HCEC 1CT (cell line): ENCODE measurements around the gene NRROS.

ENCODE experiments used
- DNase-seq: peaks from one replicate; pipeline ENCODE4 v3.0.0-alpha.2; 2017

The NRROS gene

DNA sequence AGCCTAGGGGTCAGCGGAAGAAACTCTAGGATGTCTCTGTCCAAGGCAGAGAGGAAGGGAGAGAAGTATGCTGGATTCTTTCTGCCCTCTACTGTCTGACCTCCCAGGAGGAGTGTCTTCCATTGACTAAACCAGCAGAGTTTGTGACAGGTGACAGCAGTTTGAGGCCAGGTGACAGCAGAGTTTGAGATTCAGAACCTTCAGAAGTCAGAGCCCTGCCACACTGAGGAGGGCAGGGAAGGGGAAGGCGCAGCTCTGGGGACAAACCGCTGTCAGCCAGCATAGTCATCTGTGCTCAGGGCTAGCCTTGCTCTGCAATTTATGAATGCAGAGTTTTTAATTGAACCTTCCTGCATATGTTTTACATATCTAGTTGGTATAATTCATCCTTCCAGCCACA, 12.3 kb downstream of the NRROS start:
- no peak for DNase-seq

DNA sequence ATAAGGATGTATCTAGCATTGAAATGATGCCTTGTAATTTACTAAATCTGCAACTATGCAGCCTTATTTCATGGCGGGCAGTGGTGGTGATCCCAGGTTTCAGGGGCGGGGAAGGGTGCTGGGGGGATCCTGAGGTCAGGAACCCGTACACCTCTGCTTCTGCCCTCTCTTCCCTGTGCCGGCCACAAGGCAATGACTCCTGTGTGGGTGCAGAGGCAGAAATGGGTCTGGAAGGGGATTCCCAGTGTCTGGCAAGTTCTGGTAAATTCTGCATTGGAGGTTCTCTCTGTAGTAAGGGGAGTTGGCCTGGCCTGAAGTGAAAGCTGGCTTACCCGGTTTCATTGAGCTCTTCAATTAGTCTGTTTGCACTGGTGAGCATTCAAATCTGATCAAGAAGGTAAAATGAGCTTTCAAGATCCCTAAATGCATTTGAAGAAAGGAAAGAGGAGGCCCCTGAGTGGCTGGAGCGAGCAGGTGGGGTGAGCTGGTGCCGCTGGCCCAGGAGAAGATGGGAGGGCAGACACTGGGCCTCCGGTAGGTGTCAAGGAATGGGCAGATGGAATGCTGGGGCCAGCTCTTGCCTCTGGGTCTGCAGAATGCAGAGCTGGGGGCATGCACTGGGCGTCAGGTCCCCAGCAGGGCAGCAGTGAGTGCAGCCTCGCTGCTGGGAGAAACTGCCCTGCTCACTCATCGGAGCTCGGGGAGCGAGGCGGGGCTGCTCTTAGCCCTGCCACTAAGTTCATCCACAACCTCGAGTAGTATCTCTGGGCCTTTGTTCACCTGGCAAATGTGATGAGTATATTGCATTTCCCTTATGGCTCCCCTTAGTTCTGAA, 13.7 kb downstream of the NRROS start:
- no peak for DNase-seq

DNA sequence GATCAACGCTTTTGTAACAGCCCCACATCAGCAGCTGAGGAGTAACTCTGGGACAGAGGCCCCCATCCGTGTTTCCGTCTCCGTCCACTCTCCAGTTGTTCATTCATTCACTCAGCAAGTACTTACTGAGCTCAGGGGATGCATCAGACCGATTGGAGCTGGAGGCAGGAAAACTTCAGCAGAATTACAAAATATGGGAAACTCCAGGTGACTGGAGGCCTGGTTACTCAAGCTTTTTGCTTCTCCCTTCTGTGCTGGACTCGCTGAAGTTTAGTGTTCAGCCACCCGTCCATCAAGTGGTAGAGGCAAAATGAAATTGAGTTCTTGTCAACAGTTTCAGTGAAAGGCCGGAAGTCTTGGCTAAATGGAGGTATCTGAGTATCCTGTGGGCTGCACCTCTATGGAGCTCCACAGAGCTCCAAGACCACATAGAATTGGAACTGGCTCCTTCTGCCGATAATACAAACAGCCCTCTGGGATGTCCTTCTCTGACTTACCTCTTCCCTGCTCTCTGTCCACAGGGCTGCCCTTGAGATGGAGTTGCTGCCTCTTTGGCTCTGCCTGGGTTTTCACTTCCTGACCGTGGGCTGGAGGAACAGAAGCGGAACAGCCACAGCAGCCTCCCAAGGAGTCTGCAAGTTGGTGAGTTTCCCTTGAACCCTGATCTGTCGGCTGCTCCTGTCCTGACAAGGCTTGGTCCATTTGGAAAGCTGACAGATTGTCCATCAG, 14.7 kb downstream of the NRROS start:
- DNase-seq = no peak

DNA sequence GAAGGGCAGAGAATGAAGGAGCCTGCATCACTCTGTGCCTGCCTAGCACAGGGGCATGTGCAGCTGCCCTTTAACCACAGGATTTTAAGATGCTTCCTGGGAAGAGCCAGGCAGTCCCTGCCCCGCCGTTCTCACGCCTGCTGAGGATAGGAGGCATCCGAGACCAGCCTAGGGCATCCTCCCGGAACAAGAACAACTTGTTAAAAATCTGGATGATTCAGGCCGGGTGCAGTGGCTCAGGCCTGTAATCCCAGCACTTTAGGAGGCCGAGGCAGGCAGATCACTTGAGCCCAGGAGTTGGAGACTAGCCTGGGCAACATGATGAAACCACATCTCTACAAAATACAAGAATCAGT, 15.2 kb downstream of the NRROS start:
- DNase-seq = no peak

DNA sequence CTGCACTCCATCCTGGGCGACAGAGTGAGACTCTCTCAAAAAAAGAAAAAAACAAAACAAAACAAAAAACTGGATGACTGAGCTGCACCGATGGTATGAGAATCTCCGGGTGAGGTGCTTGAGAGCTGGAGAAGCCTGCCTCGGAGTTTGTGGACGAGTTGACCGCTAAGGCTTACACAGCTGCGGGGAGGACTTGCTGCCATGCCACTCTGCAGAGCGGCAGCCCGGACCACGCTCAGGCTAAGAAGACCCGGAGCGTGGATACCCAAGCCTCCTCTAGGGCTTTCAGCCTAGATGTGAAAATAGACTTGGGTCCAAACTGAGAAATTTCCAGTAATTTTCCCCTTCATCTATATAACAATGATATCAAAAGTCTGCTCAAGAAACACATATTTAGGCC, 16.0 kb downstream of the NRROS start:
- DNase-seq = no peak

DNA sequence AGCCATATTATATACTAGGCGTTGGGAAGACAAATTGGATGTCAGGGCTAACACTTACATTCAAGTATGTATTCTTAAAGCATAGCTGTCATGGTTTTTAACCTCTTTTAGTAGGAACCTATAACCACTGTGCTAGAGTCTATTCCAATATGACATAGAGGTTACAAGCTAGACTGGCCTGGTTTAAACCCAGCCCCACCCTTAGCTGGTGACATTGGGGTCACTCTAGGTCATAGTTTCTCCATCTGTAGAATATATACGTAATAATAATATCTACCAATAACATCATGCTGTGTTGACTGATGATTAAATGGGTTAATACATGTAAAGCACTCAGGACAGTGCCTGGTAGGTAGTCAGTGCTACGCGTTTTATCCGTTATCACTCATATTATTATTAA, 16.7 kb downstream of the NRROS start:
- DNase-seq = no peak

DNA sequence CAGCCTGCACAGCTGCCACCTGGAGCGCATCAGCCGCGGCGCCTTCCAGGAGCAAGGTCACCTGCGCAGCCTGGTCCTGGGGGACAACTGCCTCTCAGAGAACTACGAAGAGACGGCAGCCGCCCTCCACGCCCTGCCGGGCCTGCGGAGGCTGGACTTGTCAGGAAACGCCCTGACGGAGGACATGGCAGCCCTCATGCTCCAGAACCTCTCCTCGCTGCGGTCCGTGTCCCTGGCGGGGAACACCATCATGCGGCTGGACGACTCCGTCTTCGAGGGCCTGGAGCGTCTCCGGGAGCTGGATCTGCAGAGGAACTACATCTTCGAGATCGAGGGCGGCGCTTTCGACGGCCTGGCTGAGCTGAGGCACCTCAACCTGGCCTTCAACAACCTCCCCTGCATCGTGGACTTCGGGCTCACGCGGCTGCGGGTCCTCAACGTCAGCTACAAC, 20.4 kb downstream of the NRROS start:
- no peak for DNase-seq

DNA sequence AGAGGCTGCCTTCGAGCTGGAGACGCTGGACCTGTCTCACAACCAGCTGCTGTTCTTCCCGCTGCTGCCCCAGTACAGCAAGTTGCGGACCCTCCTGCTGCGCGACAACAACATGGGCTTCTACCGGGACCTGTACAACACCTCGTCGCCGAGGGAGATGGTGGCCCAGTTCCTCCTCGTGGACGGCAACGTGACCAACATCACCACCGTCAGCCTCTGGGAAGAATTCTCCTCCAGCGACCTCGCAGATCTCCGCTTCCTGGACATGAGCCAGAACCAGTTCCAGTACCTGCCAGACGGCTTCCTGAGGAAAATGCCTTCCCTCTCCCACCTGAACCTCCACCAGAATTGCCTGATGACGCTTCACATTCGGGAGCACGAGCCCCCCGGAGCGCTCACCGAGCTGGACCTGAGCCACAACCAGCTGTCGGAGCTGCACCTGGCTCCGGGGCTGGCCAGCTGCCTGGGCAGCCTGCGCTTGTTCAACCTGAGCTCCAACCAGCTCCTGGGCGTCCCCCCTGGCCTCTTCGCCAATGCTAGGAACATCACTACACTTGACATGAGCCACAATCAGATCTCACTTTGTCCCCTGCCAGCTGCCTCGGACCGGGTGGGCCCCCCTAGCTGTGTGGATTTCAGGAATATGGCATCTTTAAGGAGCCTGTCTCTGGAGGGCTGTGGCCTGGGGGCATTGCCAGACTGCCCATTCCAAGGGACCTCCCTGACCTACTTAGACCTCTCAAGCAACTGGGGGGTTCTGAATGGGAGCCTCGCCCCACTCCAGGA, 21.1 kb downstream of the NRROS start:
- no peak for DNase-seq

DNA sequence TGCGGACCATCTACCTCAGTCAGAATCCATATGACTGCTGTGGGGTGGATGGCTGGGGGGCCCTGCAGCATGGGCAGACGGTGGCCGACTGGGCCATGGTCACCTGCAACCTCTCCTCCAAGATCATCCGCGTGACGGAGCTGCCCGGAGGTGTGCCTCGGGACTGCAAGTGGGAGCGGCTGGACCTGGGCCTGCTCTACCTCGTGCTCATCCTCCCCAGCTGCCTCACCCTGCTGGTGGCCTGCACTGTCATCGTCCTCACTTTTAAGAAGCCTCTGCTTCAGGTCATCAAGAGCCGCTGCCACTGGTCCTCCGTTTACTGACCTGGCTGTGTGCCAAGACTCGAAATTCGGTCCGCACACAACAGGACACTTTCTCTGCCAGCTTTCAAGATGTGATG, 21.9 kb downstream of the NRROS start:
- no peak for DNase-seq

DNA sequence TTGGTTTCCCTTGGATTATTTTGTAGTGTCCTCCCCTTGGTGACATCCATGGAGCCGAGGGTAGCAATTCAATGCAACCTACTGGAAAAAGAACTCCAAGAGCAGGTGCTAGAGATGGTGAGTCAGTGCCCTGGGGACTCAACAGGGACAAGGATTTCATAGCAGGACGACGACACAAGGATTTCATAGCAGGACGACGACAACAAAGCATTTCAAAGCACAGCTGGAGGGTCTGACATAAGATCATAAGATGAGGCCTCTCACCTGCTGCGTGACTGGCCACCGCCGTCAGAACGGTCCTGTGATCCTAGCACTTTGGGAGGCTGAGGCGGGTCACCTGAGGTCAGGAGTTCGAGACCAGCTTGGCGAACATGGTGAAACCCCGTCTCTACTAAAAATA, 22.5 kb downstream of the NRROS start:
- DNase-seq = no peak

DNA sequence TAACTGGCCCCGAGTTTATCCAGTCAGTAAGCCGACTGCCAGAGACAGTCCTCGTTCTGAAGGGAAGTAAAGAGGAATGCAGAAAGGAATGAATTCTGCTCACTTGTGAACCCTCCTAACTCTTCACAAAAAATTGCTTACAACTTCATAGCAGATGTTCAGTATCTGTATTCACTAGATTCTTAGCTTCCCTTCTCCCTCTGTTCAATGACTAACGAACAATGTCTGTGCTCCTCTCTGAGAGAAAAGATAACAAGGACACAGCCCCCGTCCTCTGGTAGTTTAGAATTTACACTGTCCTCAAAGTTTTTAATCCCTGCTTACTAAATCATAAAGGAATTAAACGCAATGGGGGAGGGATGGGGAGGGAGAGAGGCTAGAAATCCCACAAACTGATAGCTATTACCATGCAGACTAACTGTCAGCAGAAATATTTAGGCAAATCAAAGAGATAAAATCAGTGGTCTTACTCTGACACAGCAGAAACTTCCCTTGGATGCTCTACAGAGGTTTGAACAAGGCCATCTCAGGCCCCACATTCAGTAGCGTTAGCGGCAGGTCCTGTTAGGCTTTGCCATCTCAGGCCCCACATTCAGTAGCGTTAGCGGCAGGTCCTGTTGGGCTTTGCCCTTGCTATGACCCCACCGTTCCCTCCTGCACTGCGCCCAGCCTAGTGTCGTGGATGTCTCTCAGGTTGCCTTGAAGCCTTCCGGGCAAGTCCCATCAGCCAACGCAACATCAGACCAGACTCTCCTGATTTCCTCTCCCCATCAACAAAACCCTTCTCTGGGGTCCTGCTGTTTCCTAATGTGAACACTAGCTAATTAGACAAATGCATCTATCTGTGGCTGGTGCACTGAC, 23.4 kb downstream of the NRROS start:
- DNase-seq = no peak

DNA sequence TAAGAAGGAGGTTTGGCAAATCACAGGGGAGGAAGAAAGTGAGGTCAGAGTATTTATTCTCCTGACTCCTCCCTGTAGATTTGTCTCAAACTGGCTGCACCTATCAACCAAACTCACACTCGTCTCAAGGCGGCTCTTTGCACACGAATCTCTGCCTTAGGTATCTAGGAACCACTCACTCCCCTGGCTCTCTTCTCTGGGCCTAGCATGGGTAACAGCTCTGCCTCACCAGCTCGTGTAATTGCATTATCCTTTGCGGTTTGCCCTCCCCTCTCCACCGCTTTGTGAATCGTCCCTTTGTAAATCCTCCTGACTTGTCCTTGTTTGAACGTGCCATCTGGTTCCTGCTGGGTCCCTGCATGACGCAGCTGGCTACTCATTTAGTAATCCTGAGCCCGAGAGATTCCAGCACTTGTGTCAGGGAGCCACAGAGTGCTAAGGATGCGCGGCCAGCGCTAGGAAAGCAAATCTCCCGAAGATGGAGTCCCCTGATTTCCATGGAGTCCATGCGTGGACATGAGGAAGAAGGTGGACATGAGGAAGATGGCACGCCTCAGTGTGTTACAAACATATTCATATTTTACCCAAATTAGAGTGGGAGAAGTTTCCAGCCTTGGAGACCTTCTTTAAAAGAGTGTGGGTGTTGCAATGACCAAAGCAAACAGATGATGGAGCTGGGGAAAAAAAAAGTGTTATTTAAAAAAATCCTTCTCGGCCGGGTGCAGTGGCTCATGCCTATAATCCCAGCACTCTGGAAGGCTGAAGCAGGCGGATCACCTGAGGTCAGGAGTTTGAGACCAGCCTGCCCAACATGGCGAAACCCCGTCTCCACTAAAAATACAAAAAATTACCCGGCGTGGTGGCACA, 26.7 kb downstream of the NRROS start:
- no peak for DNase-seq

DNA sequence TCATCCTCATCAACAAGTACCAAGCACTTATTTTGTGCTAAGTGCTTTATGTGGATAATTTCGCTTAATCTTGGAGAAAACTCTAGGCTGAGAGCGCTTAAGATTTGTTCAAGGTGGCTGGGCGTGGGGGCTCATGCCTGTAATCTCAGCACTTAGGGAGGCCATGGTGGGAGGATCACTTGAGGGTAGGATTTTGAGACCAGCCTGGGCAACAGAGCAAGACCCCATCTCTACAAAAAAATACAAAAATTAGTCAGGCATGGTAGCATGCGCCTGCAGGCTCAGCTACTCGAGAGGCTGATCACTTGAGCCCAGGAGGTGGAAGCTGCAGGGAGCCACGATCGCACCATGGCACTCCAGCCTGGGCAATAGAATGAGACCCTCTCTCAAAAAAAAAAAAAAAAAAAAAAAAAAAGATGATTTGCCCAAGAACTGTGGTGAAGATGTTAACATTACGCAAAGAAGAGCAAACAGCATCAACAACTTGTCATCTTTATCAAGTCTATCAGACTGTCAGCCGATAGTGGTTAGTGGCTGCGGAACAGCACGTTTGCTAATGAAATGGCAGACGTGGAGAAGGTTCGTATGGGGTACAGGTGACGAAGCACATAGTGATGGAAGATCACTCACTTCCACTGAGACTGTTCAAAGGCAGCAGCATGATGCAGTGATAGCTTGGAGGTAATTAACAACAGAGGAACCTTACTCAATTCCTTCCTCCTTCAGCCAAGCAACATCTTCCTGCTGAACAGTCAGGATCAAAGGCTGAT, 27.7 kb downstream of the NRROS start:
- no peak for DNase-seq

DNA sequence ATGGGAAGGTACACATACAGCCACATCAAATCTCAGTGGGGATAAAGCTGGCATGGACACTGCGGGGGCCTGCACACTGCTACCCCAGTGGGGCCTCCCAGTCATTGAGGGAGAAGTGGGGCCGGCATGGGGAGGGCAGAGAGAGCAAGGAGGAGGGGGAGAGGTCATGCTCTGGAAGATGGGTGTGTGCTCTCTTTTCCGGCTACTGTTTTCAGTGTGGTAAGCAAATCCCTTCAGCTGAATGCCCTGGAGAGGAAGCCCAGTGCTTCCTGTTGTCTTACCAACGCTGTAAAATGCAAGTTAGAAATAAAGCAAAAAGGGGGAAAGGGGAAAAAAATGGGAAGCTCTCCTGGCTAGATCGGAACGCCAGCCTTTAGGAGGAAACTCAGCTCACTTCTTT, 30.8 kb downstream of the NRROS start:
- no peak for DNase-seq

DNA sequence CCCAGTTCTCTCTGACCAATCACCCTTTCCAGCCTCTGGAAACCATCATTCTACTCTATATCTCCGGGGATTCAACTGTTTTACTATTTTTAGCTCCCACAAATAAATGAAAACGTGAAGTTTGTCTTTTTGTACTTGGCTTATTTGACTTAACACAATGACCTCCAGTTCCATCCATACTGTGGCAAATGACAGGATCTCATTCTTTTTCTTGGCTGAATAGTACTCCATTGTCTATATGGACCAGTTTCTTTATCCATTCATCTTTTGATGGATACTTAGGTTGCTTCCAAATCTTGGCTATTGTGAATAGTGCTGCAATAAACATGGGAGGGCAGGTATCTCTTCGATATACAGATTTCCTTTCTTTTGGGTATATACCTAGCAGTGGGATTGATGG, 34.1 kb downstream of the NRROS start:
- no peak for DNase-seq

DNA sequence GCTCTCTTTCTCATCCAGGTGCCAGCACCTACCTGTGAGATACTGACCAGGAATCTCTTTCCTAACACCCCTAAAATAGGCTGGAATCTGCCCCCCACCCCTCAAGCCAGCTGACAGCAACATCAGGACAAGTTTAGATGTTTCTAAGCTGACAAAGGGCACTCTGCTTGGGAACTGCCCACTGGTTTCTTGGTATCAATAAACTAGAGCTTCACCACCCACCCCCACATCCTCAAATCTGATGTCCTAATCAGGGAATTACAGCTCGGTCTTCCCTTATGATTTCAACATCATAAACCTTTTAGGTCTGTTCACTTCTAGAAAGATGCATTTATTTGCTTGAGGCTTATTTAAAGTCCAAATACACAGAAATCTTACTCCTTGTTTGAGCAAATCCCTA, 37.9 kb downstream of the NRROS start:
- no peak for DNase-seq

DNA sequence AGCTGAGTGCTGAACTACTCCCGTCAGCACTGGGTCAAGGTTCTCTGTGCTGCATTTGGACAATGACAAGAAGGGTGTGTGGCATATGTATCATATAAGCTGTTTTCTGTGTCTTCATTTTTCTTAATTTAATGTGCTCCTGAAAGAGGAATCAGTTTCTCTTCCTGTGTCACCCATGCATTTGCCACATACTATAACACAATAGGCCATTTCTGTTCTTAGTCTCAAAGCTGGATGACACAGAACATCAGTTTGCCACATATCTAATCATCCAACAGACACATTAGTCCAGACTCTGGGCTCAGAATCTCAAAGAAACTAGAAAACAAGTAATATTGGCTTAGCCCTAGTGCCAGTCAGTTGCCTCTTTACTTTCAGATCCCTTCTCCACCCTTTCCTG, 38.4 kb downstream of the NRROS start:
- no peak for DNase-seq

DNA sequence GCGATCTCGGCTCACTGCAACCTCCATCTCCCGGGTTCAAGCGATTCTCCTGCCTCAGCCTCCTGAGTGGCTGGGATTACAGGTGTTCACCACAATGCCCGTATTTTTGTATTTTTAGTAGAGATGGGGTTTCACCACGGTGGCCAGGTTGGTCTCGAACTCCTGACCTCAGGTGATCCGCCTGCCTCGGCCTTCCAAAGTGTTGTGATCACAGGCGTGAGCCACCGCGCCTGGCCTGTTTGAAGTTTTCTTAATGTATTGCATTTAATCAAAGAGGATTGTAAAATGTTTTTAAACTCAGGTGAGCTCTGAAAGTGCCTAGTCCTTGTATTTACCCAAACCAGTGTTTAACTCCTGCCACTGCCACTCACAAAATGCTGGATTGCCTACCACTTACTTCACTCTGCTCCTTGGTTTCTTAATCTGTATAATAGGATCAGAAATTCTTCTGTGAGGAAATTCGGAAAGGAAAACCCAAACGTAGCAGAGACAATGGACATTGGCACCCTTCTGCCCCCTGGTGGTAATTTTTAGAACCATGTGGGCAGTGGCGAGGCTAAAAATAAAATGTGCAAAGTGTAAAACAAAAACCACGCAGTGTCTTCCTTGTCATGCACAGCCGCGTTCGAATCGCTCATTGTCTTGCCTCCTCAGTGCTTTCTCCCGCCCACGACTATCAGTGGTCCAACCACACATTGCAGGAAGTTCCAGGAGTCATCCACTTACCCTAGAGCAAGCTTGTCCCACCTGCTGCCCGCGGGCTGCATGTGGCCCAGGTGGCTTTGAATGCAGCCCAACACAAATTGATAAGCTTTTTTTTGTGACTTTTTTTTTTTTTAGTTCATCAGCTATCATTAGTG, 45.3 kb downstream of the NRROS start:
- DNase-seq = peak; percentile 32

DNA sequence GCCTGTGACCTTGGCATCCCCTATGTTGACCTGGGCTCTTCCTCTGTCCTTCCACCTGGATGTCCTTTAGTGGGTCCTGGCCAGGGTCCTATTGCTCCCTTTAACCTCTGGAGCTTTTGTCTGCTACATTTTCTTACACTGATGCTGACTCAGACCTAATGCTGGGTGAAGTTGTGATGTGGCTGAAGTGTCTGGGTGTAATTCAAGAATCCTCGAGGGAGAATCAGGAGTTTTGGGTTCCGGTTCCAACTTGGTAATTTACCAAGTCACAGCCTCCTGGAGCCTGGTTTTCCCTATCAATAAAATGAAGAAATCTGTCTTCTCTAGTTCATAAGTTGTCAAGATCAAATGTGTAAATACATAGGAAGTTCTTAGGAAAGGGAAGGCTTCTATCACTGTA, 46.9 kb downstream of the NRROS start:
- DNase-seq = no peak

DNA sequence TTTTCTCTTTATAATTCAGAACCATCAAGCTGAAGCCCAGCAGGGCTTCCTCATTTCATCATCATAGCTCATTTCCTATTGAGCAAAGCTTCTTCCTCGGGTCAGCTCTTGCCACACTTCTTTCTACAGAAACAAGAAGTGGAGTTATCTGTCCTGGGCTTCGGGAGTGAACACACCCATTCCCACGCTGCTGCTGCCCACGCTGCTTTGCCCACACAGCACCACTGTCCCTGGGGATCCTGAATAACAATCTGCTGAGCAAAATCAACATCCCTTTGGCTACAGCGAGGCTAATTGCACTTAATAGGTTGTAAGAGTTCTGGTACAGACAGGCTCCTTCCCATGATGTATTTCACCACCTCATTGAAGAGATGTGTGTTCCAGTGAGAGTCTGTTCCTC, 48.9 kb downstream of the NRROS start:
- DNase-seq = peak; percentile 76
